Neural progenitor cell (in vitro differentiated cells): ENCODE results near the gene KANK4.

ENCODE experiments used
- EZH2 ChIP-seq: fragments of 200-600 bp; sonication (generic); IDR thresholded peaks from 2 replicates; pipeline ENCODE4 v1.6.1; 2017; ENCODE audit warnings: antibody characterized with exemption, mild to moderate bottlenecking, moderate library complexity
- EZH2phosphoT487 ChIP-seq: fragments of 200-600 bp; sonication (generic); IDR thresholded peaks from 2 replicates; pipeline ENCODE4 v1.6.1; 2017; ENCODE audit warnings: antibody characterized with exemption

- TF ChIP-seq EZH2phosphoT487 (no peak), EZH2 (no peak)
These were observed 23.2 kb downstream of the KANK4 start for GRCh38 chr1:62295921-62296491.
